Measurements from ENCODE around the gene HEPACAM2.

Gene HEPACAM2

GRCh38 chr7:93175219-93175618, 51.0 kb downstream of the HEPACAM2 start:
- DNase-seq (ENCODE audit: low read depth) = no peak
- H3K4me3 ChIP-seq (ENCODE audit: low read depth, low read length) = no peak overlapping the region
- no peak for TF ChIP-seq CTCF (IDR thresholded peaks at IDR 0.05; ENCODE audit: low read depth, low read length, missing control alignments)
- in situ Hi-C loops (cut with HindIII; ENCODE audit: low sequenced_read_pairs) = no loop called here

GRCh38 chr7:93172683-93173082, 53.6 kb downstream of the HEPACAM2 start:
- H3K4me3 ChIP-seq (ENCODE audit: low read depth, low read length) = no peak overlapping the region
- no peak for TF ChIP-seq CTCF (IDR thresholded peaks at IDR 0.05; ENCODE audit: low read depth, low read length, missing control alignments)
- in situ Hi-C loops (cut with HindIII; ENCODE audit: low sequenced_read_pairs) = no loop called here
- DNase-seq (ENCODE audit: low read depth) = no peak

- DNase-seq (ENCODE audit: low read depth) = no peak
- H3K4me3 ChIP-seq (ENCODE audit: low read depth, low read length) = no peak overlapping the region
- TF ChIP-seq CTCF (IDR thresholded peaks at IDR 0.05; ENCODE audit: low read depth, low read length, missing control alignments) = no peak
- in situ Hi-C loops (cut with HindIII; ENCODE audit: low sequenced_read_pairs) = no loop called here
Measured at GRCh38 chr7:93171606-93172226, 54.6 kb downstream of the HEPACAM2 start.

- DNase-seq (ENCODE audit: low read depth) = no peak
- in situ Hi-C loops (cut with HindIII; ENCODE audit: low sequenced_read_pairs) = no loop called here
- TF ChIP-seq CTCF (IDR thresholded peaks at IDR 0.05; ENCODE audit: low read depth, low read length, missing control alignments) = no peak
- no peak overlapping the region for H3K4me3 ChIP-seq (ENCODE audit: low read depth, low read length)
Measured at GRCh38 chr7:93165447-93165846, 60.8 kb downstream of the HEPACAM2 start.

GRCh38 chr7:93164766-93165165, 61.5 kb downstream of the HEPACAM2 start:
- in situ Hi-C loops (cut with HindIII; ENCODE audit: low sequenced_read_pairs) = no loop called here
- TF ChIP-seq CTCF (IDR thresholded peaks at IDR 0.05; ENCODE audit: low read depth, low read length, missing control alignments) = no peak
- DNase-seq (ENCODE audit: low read depth) = no peak
- H3K4me3 ChIP-seq (ENCODE audit: low read depth, low read length) = no peak overlapping the region

- no peak for DNase-seq (ENCODE audit: low read depth)
- no peak for TF ChIP-seq CTCF (IDR thresholded peaks at IDR 0.05; ENCODE audit: low read depth, low read length, missing control alignments)
- H3K4me3 ChIP-seq (ENCODE audit: low read depth, low read length) = no peak overlapping the region
- in situ Hi-C loops (cut with HindIII; ENCODE audit: low sequenced_read_pairs) = no loop called here
Measured at GRCh38 chr7:93161181-93161762, 65.0 kb downstream of the HEPACAM2 start.
